A549 (cell line): ENCODE measurements around the gene GPR78. TPM values are rescaled to one million over a fixed set of nuclear protein-coding genes. Genes with fewer than 3 reads are reported as not detected.

Experiments used
- ATAC-seq, 2 experiments: fragments of 200-7000 bp in 1 of 2; fragments of >200 bp in 1 of 2; cut with Nextera tagmentation in 1 of 2; cut with Tn5 transposase in 1 of 2; 3 replicates each; pipeline versions ENCODE4 v1.8.0 to v1.9.1; 2018 to 2020; ENCODE audit warnings: mild to moderate bottlenecking in 1 of 2, moderate library complexity in 1 of 2
- CTCF ChIA-PET: fragments of 300-600 bp; sonication (Branson Sonifier 250); formaldehyde crosslinking; extraction: SDS; loops from one replicate; lab custom pipeline; 2021; ENCODE audit warnings: antibody characterized with exemption, inconsistent platforms; lab: Yijun Ruan, JAX
- POLR2A ChIA-PET: fragments of 350-600 bp; formaldehyde crosslinking; extraction: SDS; loops from one replicate; lab custom pipeline; 2021; ENCODE audit warnings: antibody characterized with exemption, inconsistent platforms; lab: Yijun Ruan, JAX
- DNase-seq, 2 experiments: peaks; one replicate each; pipeline versions ENCODE4 v3.0.0 to v3.0.0-alpha.2; 2011 to 2016; ENCODE audit warnings: low read depth in 1 of 2, low spot score in 1 of 2
- FAIRE-seq: peaks from 2 replicates; lab custom pipeline; 2011; peaks lifted over from hg19 to GRCh38; lab: Jason Lieb, UNC
- H3K27ac ChIP-seq, 2 experiments: fragments of >200 bp; sonication (Bioruptor Twin); formaldehyde crosslinking; 3 replicates each; pipeline ENCODE4 v1.5.1; 2016 to 2017
- H3K4me1 ChIP-seq: fragments of >200 bp; sonication (Bioruptor Twin); formaldehyde crosslinking; 3 replicates; pipeline ENCODE4 v1.6.1; 2016
- H3K4me2 ChIP-seq: fragments of >200 bp; sonication (Bioruptor Twin); formaldehyde crosslinking; 3 replicates; pipeline ENCODE4 v1.6.1; 2016
- H3K4me3 ChIP-seq: fragments of >200 bp; sonication (Bioruptor Twin); formaldehyde crosslinking; 3 replicates; pipeline ENCODE4 v1.5.1; 2016
- H3K9me3 ChIP-seq: fragments of >200 bp; sonication (Bioruptor Twin); formaldehyde crosslinking; 3 replicates; pipeline ENCODE4 v1.6.1; 2016
- CBX2 ChIP-seq: fragments of 200-600 bp; sonication (generic); IDR thresholded peaks from 2 replicates; pipeline ENCODE4 v1.6.1; 2016; ENCODE audit warnings: low read depth, mild to moderate bottlenecking, borderline replicate concordance
- CBX8 ChIP-seq: fragments of 200-600 bp; sonication (generic); IDR thresholded peaks from 2 replicates; pipeline ENCODE4 v1.6.1; 2016
- EHF ChIP-seq: fragments of 250-450 bp; sonication (Bioruptor Pico); IDR thresholded peaks from 2 replicates; pipeline ENCODE4 v1.5.0; 2020; ENCODE audit warnings: mild to moderate bottlenecking
- FOXS1 ChIP-seq: fragments of 250-450 bp; sonication (Bioruptor Pico); IDR thresholded peaks from 2 replicates; pipeline ENCODE4 v1.5.0; 2020; ENCODE audit warnings: mild to moderate bottlenecking, moderate library complexity
- GATA3 ChIP-seq: IDR thresholded peaks from 2 replicates; pipeline ENCODE4 v1.6.1; 2012; ENCODE audit warnings: borderline replicate concordance
- HMGXB4 ChIP-seq: fragments of 250-450 bp; sonication (Bioruptor Pico); IDR thresholded peaks from 2 replicates; pipeline ENCODE4 v1.5.0; 2021; ENCODE audit warnings: mild to moderate bottlenecking, moderate library complexity, borderline replicate concordance
- HOXA7 ChIP-seq: fragments of 250-450 bp; sonication (Bioruptor Pico); IDR thresholded peaks from 2 replicates; pipeline ENCODE4 v1.5.0; 2020; ENCODE audit warnings: mild to moderate bottlenecking, moderate library complexity
- HOXB13 ChIP-seq: fragments of 250-450 bp; sonication (Bioruptor Pico); IDR thresholded peaks from 2 replicates; pipeline ENCODE4 v1.5.0; 2020; ENCODE audit warnings: low read depth, mild to moderate bottlenecking, moderate library complexity
- JUN ChIP-seq, 2 experiments: fragments of >200 bp; sonication (Bioruptor Twin); formaldehyde crosslinking; IDR thresholded peaks; 2 replicates in 1 of 2; 3 replicates in 1 of 2; pipeline ENCODE4 v1.6.1; 2016 to 2017
- KDM5A ChIP-seq: fragments of 200-600 bp; sonication (generic); IDR thresholded peaks from 2 replicates; pipeline ENCODE4 v1.6.1; 2016; ENCODE audit warnings: antibody characterized with exemption, mild to moderate bottlenecking
- MAFK ChIP-seq: fragments of 450-650 bp; IDR thresholded peaks from 2 replicates; pipeline ENCODE4 v1.6.1; 2014; ENCODE audit not compliant: partially characterized antibody
- MAX ChIP-seq: IDR thresholded peaks from 2 replicates; pipeline ENCODE4 v1.6.1; 2012
- MYC ChIP-seq: IDR thresholded peaks from 2 replicates; pipeline ENCODE4 v1.6.1; 2012; ENCODE audit warnings: mild to moderate bottlenecking, inconsistent platforms, low read length, improper control_type of control experiment, borderline replicate concordance
- NFE2L2 ChIP-seq: fragments of 150-350 bp; conservative IDR thresholded peaks from 2 replicates; pipeline ENCODE4 v1.6.1; 2014; ENCODE audit warnings: low read length
- NPAS2 ChIP-seq: fragments of 250-450 bp; sonication (Bioruptor Pico); IDR thresholded peaks from 2 replicates; pipeline ENCODE4 v1.8.0; 2022; ENCODE audit warnings: mild to moderate bottlenecking, moderate library complexity, borderline replicate concordance
- PHF8 ChIP-seq: fragments of 200-600 bp; sonication (generic); IDR thresholded peaks from 2 replicates; pipeline ENCODE4 v1.6.1; 2016; ENCODE audit warnings: low read depth, mild to moderate bottlenecking, antibody characterized with exemption, moderate library complexity, borderline replicate concordance
- POLR2A ChIP-seq: IDR thresholded peaks from 2 replicates; pipeline ENCODE4 v1.6.1; 2012; ENCODE audit warnings: mild to moderate bottlenecking, low read length
- RFX5 ChIP-seq: fragments of 450-650 bp; IDR thresholded peaks from 2 replicates; pipeline ENCODE4 v1.7.1; 2014; ENCODE audit warnings: antibody characterized with exemption, mild to moderate bottlenecking, moderate library complexity
- RNF2 ChIP-seq: fragments of 200-600 bp; sonication (generic); IDR thresholded peaks from 2 replicates; pipeline ENCODE4 v1.6.1; 2016; ENCODE audit warnings: low read depth, mild to moderate bottlenecking, antibody characterized with exemption, moderate library complexity, borderline replicate concordance
- SMC3 ChIP-seq: fragments of >200 bp; sonication (Bioruptor Twin); formaldehyde crosslinking; IDR thresholded peaks from 3 replicates; pipeline ENCODE4 v1.6.1; 2018; ENCODE audit warnings: inconsistent platforms
- TFCP2L1 ChIP-seq: fragments of 250-450 bp; sonication (Bioruptor Pico); IDR thresholded peaks from 2 replicates; pipeline ENCODE4 v1.5.0; 2021; ENCODE audit warnings: mild to moderate bottlenecking
- TP53 ChIP-seq: fragments of 250-450 bp; sonication (Bioruptor Pico); IDR thresholded peaks from 2 replicates; pipeline ENCODE4 v1.5.0; 2021; ENCODE audit warnings: mild to moderate bottlenecking, moderate library complexity
- USF2 ChIP-seq: fragments of 450-650 bp; IDR thresholded peaks from 2 replicates; pipeline ENCODE4 v1.6.1; 2014; ENCODE audit warnings: antibody characterized with exemption
- WGBS: methylation state at CpG from one replicate; pipeline ENCODE4 v1.1.6; 2017; ENCODE audit errors: missing lambda C conversion rate; 5-methylcytosine and 5-hydroxymethylcytosine counted together
- polyA plus RNA-seq, 4 experiments: library from polyadenylated mRNA; depleted of rRNA in 3 of 4; stranded (reverse); fragments of >200 nt; fragmentation: RNase III in 1 of 4; extraction: RNeasy Plus Mini Kit Qiagen cat#74134 plus additional on column Dnase treatment in 1 of 4; gene quantifications; 2 replicates in 3 of 4; 3 replicates in 1 of 4; pipeline ENCODE4 v1.2.3, GENCODE V29; 2011 to 2017

GPR78 gene
- polyA plus RNA-seq, 2 of the 4 experiments (the other 2 are of a cell fraction), result 0.09 TPM; not detected in 1

GRCh38 chr4:8558080-8558960 lies 21.9 kb upstream of the GPR78 start:
- POLR2A ChIA-PET, result no interaction called here
- no peak for DNase-seq
- ATAC-seq, result peak in 1 of 2 experiments; percentile 57; a peak in 3 of 6 replicates

GRCh38 chr4:8559011-8559410 lies 21.2 kb upstream of the GPR78 start:
- H3K27ac ChIP-seq, result no peak overlapping the region
- CTCF ChIA-PET, result interaction anchor here (1.1 kb wide), 1 partner anchor 48 kb away, joined by 3 read pairs; no protein-coding TSS in a partner anchor
- 87% methylated on average over 9 of the region's 11 CpGs for WGBS
- TF ChIP-seq GATA3 (no peak), TP53 (CRISPR knock-in tag) (no peak), MAFK (no peak), NFE2L2 (no peak), POLR2A (no peak), KDM5A (no peak), RFX5 (no peak), RNF2 (no peak), USF2 (no peak)
- TF ChIP-seq, all 56 proteins: peak for 0
- Histone ChIP-seq H3K4me2 (no peak overlapping the region), H3K9me3 (no peaks in the 10 kb centered on the region), H3K4me1 (peaks cover 26% of the 10 kb centered on the region), H3K4me3 (no peak overlapping the region)
- no peak for DNase-seq
- no peak for ATAC-seq
- no peak for FAIRE-seq
- POLR2A ChIA-PET, result no interaction called here

More at GRCh38 chr4:8558080-8558960, 21.9 kb upstream of the GPR78 start:
- CTCF ChIA-PET, result interaction anchor here (0.8 to 1.1 kb wide), 3 partner anchors 10 to 49 kb away, joined by 3 to 5 read pairs (median 3); no protein-coding TSS in a partner anchor
- FAIRE-seq, result no peak
- Histone ChIP-seq H3K4me1 (peaks cover 26% of the 10 kb centered on the region), H3K27ac (peak overlapping the region in 1 of 2 experiments; percentile 49; a peak in 2 of 6 replicates), H3K4me3 (no peak overlapping the region), H3K4me2 (peak overlapping the region; percentile 14; the same call in 1 of the 3 replicates), H3K9me3 (no peaks in the 10 kb centered on the region)
- TF ChIP-seq MAX, result no peak
- TF ChIP-seq USF2, result no peak
- no peak for TF ChIP-seq FOXS1
- no peak for TF ChIP-seq TP53 (CRISPR knock-in tag)
- no peak for TF ChIP-seq HOXB13
- no peak for TF ChIP-seq MYC
- no peak for TF ChIP-seq NFE2L2
- TF ChIP-seq TFCP2L1 (CRISPR knock-in tag), result no peak
- TF ChIP-seq HOXA7, result no peak
- TF ChIP-seq CBX8, result no peak
- no peak for TF ChIP-seq PHF8
- no peak for TF ChIP-seq JUN (IDR thresholded peaks at IDR 0.05)
- TF ChIP-seq SMC3, result no peak
- no peak for TF ChIP-seq HMGXB4
- TF ChIP-seq NPAS2 (CRISPR knock-in tag), result no peak
- TF ChIP-seq EHF (CRISPR knock-in tag), result no peak
- TF ChIP-seq CBX2, result no peak
- TF ChIP-seq KDM5A, result no peak
- WGBS, result 85% methylated on average over 10 of the region's 21 CpGs
